HG03442 (cell line): ENCODE data around the gene TOGARAM2.

Experiments
- ATAC-seq: cut with Tn5 transposase; IDR thresholded peaks from one replicate; pipeline ENCODE4 v1.9.1; 2021; ENCODE audit warnings: mild to moderate bottlenecking, moderate library complexity; ENCODE audit not compliant: unreplicated experiment

Gene TOGARAM2

GRCh38 chr2:28981016-28981441, at the start of gene TOGARAM2:
TOGARAM2 (plus strand) TSS chr2:28981298; CDS start chr2:28994835, 13,537 bp downstream.
- ATAC-seq, result no peak

DNA sequence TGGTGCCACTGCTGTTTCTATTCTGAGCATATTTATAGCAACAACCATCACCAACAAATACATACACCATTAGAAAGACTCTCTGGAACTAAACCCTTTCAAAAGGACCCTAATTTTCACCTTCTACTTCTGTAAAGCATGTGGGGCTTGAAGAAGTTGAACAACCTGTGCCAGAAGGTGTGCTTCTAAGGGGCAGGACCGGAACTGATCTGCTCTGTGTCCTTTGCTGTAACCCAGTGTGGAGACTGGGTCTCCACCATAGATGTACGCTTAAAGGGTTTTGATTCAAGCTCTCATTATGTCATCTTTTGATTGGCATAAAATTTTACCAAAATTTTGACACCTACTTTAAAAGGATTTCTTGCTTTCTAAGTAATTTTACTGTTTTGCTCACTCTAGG, 46.3 kb upstream of the TOGARAM2 start:
- no peak for ATAC-seq

GRCh38 chr2:28941008-28941407, 40.1 kb upstream of the TOGARAM2 start:
- ATAC-seq, result no peak

DNA sequence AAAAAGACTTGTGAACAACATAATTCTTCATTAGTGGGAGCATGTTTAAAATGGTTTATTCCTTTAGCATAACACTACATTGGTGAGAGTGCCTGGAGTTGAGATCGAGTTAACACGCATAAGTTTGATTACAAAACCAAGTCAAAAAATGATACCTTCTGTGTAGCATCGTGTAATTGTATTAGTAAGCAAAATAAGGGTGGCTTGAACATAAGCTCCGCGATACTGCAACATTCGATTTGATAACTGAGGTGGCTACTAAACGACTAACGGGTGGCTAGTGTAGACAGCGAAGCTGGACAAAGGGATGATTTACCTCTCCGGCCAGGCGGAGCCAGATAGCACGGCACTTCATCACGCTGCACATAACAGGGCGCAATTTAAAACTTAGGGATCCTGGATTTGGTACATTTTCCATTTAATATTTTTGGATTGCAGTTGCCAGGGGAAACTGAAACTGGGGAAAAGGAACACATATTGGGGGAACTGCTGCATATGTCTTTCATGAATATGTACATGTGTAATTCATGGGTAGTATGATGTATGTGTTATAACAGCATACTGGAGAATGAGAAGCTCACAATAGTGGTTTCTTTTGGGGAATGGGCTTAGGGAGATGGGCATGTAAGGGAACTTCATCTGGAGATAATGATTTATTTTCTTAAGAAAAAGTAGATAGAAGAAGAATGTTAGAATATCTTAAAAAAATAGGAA, 36.4 kb upstream of the TOGARAM2 start:
- ATAC-seq, result no peak

DNA sequence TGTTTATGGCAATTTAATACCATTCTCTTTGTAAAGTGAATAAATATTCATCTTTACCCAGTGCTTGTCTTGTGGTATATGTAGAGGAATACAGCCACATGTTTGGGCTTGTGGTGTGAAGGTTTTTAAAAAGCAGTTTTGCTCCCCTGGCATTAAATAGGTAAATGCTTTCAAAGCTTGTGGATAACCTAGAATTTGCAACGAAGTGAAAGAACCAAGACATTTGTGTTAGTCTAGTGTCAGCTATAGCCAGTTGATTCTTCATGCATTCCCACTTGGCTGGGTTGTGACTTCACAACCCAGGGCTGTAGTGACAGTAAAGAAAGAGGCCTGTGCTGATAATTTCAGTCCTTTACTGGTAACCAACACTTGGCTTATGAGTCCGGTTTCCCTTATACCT, 32.9 kb upstream of the TOGARAM2 start:
- no peak for ATAC-seq

GRCh38 chr2:28949190-28949589, 31.9 kb upstream of the TOGARAM2 start:
- no peak for ATAC-seq

DNA sequence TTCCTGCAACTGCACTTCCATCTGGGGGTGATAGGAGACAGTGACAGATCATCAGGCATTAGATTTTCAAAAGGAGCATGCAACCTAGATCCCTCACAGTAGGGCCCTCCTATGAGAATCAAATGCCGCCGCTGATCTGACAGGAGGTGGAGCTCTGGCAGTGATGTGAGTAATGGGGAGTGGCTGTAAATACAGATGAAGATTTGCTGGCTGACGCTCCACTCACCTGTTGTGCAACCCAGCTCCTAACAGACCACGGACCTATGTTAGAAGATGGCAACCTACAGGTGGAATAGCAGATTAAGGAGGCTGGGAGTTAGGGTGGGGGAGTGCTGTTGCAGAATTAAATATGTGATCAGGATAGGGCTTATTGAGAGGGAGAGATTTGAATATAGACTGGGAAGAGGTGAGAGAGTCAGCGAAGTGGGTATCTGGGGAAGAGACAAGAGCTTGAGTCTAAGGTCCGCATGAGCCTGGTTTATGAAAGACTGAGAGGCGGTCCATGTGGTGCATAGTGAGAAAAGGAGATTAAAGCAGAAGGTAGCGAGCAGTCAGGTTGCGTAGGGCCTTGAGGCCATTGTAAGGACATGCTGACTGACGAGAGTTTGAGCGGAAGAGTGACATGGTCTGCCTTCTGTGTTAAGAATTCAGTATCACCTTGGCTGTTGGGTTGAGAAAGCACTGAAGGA, 31.3 kb upstream of the TOGARAM2 start:
- no peak for ATAC-seq

DNA sequence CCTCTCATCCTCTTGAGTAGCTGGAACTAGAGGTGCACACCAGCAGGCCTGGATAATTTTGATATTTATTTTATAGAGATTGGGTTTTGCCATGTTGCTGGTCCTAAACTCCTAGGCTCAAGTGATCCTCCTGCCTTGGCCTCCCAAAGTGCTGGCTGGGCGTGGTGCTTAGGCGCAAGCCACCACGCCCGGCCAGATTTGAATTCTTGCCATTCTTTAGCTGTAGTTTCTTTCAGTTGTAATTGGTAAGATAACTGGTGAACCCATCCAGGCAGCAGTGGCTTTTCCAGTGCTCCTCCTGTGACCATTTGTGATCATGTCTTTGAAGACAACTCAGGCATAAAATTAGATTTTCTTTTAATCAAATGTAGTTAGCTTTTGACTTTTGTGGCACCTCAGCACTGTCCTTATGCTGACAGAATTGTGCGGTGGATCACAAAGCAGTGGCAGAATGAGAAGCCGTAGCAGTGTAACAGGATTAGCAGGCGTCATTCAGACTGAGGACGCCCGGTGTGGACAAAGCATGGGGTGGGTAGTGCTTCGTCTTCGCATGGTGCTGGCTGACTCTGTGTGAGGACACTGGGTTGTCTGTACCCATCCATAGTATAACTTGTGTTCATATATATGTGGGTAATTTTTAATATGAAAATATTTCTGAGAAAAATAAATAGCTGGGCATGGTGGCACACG, 30.0 kb upstream of the TOGARAM2 start:
- ATAC-seq, result no peak

GRCh38 chr2:28951910-28952835, 28.9 kb upstream of the TOGARAM2 start:
- no peak for ATAC-seq

- ATAC-seq, result no peak
These were observed 28.3 kb upstream of the TOGARAM2 start for GRCh38 chr2:28952836-28953211.

- ATAC-seq, result no peak
These were observed 25.6 kb upstream of the TOGARAM2 start for GRCh38 chr2:28955467-28955866.

- ATAC-seq, result no peak
These were observed 24.7 kb upstream of the TOGARAM2 start for GRCh38 chr2:28956415-28956826.

DNA sequence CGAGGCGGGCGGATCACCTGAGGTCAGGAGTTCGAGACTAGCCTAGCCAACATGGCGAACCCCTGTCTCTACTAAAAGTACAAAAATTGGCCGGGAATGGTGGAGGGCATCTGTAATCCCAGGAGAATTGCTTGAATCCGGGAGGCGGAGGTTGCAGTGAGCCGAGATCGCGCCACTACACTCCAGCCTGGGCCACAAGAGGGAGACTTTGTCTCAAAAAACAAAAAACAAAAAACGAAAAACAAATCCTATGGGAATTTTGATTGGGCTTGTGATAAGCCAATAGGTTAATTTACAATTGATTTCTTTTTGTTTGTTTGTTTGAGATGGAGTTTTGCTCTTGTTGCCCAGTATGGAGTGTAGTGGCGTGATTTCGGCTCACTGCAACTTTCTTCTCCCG, 24.2 kb upstream of the TOGARAM2 start:
- no peak for ATAC-seq

DNA sequence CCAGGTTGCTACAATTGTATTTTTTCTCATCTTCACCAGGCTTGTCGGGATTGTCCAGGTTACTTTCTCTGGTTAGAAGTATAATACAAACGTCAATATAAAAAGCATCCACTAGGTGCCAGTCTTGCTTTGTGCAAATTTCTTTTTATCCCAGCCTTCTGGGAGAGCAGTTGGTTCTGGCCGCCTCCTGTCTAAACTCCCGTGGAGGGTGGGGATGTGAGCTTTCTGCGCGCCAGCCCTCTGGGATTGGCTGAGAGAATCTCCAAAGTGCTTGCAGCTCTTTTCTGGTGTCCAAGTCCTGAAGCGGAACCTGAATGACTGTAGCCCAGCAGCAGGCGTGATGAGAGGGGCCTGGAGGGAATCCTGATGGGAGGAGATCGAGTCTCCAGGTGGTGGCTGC, 22.4 kb upstream of the TOGARAM2 start:
- no peak for ATAC-seq

- no peak for ATAC-seq
These were observed 20.7 kb upstream of the TOGARAM2 start for GRCh38 chr2:28960401-28960800.

DNA sequence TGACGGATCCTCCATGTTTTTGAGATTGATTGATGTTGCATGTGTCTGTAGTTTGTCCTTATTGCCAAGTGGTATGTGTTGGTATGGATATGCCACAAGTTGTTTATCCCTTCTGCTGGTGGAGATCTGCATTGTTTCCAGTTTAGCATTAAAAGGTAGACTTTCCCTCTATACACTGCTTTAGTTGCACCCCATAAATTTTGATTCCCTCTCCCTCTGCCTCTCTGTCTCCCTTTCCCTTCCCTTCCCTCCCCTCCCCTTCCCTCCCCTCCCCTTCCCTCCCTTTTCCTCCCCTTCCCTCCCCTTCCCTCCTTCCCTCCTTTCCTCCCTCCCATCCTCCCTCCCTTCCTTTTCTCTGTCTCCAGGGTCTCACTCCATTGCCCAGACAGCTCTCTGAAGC, 18.6 kb upstream of the TOGARAM2 start:
- ATAC-seq, result no peak

- no peak for ATAC-seq
These were observed 10.5 kb upstream of the TOGARAM2 start for GRCh38 chr2:28970464-28971160.

DNA sequence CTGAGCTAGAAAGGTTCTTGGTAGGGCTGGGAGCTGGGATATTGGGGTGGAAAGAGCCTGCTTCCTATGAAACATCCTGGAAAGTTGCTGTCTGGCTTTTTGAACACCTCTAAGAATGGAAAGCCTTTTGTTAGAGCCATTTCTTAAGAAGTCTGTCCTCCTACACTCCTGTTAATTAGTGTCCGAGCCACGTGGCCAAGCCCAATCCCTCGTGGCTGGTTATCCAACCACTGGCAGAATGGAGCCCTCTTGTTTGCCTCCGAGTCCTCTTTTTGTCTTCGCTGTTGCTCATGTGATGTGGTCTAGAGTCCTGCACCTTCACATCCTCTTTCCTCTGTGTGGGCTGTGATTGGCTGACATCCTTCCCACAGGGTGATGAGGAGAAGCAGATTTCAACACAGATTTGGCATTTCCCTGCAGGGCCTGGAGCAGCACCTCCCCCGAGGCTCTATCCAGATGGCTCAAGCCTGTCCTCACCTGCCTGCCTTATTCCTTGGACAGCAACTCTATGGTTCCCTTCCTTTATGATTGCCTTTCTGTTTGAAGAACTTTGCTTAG, 8.2 kb upstream of the TOGARAM2 start:
- ATAC-seq, result no peak

DNA sequence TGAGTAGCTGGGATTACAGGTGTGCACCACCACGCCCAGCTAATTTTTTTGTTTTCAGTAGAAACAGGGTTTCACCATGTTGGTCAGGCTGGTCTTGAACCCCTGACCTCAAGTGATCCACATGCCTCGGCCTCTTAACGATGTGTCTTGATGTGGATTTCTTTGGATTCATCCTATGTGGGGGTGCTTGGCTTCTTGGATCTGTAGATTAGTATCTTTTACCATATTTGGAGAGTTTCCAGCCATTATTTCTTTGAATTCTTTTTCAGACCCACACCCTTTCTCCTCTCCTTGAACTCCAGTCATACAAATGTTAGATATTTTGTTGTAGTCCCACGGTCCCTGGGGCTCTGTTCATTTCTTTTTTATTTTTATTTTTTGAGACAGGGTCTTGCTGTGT, 6.8 kb upstream of the TOGARAM2 start:
- ATAC-seq, result no peak

DNA sequence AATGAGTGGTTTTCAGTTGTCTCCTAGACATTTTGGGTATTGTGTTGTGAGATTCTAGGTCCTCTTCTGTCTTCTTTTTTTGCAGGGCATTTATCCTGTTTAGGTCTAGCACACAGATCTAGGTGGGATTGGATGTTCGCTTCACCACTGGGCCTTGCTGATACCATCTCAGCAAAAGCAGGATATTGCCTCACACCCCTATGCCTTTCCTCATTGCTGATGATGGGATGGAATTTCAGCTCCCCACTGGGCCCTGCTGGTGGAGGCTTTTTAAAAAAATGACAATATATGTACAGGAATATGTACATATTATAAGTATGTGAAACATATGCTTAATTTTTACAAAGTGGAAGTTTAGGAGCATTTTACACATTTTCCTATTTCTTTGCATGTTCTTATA, 5.4 kb upstream of the TOGARAM2 start:
- ATAC-seq, result no peak
